Astrocyte of the spinal cord (primary cell): ENCODE data around the gene LRRC8D.
"Not testable (repeated sequence)": the region's sequence is repeated elsewhere in the genome, so short reads cannot be mapped to it uniquely, and the experiment has no call there.

Experiments
- DNase-seq: peaks from one replicate; pipeline ENCODE4 v3.0.0; 2011; ENCODE audit warnings: low read depth, low spot score
- H3K4me3 ChIP-seq: 2 replicates; pipeline ENCODE4 v1.5.1; 2011; ENCODE audit warnings: low read depth, mild to moderate bottlenecking, low read length, moderate library complexity
- in situ Hi-C: cut with HindIII; loops from 2 replicates; pipeline ENCODE4 v1.10.0; 2017; ENCODE audit warnings: low sequenced_read_pairs
- TF ChIP-seq, protein P1 (sequence below): IDR thresholded peaks from 2 replicates; pipeline ENCODE4 v1.5.1; 2012; ENCODE audit warnings: low read depth, mild to moderate bottlenecking, low read length, inconsistent platforms

The LRRC8D gene

DNA sequence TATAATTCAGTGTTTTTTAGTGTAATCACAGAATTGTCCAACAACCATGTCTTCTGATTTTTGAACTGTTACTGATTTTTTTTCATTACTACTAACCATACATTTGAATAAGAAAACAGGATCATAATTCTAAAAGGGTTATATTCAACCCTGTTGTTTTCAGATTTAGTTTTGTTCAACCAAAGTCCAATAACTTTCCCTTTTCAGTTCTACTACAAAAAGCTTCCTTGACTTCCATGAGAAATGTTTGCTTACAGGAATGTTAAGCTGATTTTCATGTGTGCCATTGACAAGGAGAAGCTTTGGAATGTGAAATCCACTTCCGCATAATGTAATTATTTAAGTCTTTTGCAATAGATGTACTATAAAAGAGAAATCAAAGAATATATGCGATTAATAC lies 102.1 kb downstream of the LRRC8D start:
- TF ChIP-seq, protein P1, sequence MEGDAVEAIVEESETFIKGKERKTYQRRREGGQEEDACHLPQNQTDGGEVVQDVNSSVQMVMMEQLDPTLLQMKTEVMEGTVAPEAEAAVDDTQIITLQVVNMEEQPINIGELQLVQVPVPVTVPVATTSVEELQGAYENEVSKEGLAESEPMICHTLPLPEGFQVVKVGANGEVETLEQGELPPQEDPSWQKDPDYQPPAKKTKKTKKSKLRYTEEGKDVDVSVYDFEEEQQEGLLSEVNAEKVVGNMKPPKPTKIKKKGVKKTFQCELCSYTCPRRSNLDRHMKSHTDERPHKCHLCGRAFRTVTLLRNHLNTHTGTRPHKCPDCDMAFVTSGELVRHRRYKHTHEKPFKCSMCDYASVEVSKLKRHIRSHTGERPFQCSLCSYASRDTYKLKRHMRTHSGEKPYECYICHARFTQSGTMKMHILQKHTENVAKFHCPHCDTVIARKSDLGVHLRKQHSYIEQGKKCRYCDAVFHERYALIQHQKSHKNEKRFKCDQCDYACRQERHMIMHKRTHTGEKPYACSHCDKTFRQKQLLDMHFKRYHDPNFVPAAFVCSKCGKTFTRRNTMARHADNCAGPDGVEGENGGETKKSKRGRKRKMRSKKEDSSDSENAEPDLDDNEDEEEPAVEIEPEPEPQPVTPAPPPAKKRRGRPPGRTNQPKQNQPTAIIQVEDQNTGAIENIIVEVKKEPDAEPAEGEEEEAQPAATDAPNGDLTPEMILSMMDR, result no peak
- H3K4me3 ChIP-seq, result no peak overlapping the region
- no peak for DNase-seq
- in situ Hi-C loops, result no loop called here

DNA sequence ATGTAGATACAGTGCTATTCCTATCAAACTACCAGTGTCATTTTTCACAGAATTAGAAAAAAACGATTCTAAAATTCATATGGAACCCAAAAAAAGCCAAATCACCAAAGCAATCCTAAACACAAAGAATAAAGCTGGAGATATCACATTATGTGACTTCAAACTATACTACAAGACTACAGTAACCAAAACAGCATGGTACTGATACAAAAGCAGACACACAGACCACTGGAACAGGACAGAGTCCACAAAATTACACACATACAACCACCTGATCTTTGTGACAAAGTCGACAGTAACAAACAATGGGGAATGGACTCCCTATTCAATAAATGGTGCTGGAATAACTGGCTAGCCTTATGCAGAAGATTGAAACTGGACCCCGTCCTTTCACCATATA lies 102.7 kb downstream of the LRRC8D start:
- no peak for DNase-seq
- TF ChIP-seq, protein P1, result no peak
- in situ Hi-C loops, result no loop called here
- H3K4me3 ChIP-seq, result no peak overlapping the region

DNA sequence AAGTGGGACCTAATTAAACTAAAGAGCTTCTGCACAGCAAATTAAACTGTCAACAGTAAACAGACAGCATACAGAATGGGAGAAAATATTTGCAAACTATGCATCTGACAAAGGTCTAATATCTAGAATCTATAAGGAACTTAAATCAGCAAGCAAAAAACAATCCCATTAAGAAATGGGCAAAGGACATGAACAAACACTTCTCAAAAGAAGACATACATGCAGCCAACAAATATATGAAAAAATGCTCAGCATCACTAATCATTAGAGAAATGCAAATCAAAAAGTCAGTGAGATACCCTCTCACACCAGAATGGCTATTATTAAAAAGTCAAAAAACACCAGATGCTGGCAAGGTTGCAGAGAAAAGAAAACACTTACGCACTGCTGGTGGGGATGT lies 103.2 kb downstream of the LRRC8D start:
- DNase-seq, in situ Hi-C loops, H3K4me3 ChIP-seq: not testable (repeated sequence)

DNA sequence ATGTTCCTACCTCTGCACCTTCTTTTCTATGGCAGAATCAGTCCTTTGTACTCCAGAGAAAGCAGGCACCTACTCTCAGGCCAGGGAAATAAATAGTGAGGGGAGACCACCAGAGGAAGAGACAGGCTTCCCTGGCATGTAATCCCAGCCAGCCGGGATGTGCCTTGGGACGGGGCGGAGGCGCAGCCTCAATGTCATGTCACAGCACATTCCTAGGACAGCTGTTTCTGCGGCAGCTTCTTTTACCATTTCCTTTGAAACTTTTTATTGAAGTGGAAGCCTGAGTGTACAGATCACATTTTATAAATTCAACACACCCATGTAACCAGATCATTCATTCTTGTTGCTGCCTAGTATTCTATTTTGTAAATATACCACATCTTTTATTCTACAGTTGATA lies 106.2 kb downstream of the LRRC8D start:
- TF ChIP-seq, protein P1, result no peak
- in situ Hi-C loops, result no loop called here
- H3K4me3 ChIP-seq, result no peak overlapping the region
- no peak for DNase-seq

DNA sequence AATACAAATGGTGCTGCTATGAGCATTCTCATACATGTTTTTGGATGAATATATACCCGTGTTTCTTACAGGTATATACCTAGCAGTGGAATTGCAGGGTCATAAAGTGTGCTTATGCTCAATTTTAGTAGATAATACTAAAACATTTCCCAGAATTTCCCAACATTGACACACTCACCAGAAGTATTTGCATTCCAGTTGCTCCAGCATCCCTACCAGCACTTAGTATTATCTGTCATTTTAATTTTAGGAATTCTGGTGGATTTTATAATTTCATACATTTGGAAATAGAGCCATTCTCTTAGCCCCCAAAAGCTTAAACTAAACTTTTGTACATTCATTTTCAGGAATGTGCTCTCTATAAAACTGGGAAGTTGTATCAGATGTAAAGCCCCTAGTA lies 106.6 kb downstream of the LRRC8D start:
- DNase-seq, result no peak
- no peak overlapping the region for H3K4me3 ChIP-seq
- TF ChIP-seq, protein P1, result no peak
- in situ Hi-C loops, result no loop called here

DNA sequence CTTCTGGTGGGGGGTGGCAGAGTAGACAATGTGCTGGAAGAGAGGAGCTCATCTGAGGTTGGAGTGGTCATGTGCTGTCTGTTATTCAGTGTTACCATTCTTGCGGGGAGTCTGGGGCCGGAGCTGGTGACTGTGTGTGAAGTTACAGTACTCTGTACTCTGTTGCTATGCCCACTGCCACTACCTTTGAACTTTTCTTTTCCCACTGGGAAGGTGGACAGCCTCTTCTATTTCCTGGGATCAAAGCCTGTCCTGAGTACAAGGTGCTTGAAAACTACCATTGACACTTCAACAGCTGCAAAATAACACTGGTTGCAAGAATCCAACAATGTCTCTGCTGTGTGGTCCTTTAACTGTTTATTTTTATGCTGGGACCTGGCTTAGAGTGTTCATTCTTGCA lies 107.7 kb downstream of the LRRC8D start:
- in situ Hi-C loops, result no loop called here
- DNase-seq, result no peak
- no peak overlapping the region for H3K4me3 ChIP-seq
- TF ChIP-seq, protein P1, result no peak

DNA sequence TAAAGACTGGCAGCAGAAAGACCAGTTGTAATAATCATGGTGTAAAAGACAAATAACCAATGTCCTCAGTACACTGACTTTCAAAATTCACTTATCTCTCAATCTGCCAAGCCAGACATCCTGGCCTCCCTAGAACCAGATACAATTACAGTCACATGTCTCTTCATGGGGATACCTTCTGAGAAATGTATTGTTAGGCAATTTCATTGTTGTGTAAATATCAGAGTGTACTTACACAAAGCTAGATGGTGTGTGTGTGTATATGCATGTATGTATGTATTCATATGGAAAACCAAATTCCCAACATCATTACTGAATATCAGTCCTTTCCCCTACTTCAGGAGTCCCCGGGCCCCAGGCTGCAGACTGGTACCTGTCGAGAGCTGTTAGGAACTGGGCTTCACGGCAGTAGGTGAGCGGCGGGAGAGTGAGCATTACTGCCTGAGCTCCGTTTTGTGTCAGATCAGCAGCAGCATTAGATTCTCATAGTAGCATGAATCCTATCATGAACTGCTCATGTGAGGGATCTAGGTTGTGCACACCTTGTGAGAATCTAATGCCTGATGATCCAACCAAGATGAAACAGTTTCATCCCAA lies 108.7 kb downstream of the LRRC8D start:
- H3K4me3 ChIP-seq, result no peak overlapping the region
- in situ Hi-C loops, result no loop called here
- DNase-seq, result no peak
- TF ChIP-seq, protein P1, result no peak
